Muscle layer of colon (tissue), 2 donors: Measurements from ENCODE around the gene LITAFD.

ENCODE experiments used
- H3K27ac ChIP-seq: one replicate; pipeline ENCODE4 v1.7.0; 2013; ENCODE audit warnings: low read depth, mild to moderate bottlenecking, low read length, moderate library complexity
- H3K27me3 ChIP-seq, 2 donors: one replicate each; pipeline ENCODE4 v1.7.0; 2013; ENCODE audit warnings: low read length in 2 of 2, mild to moderate bottlenecking in 2 of 2; ENCODE audit not compliant: insufficient read depth in 2 of 2, control insufficient read depth in 1 of 2
- H3K36me3 ChIP-seq: one replicate; pipeline ENCODE4 v1.7.0; 2013; ENCODE audit warnings: mild to moderate bottlenecking, low read length; ENCODE audit not compliant: insufficient read depth
- H3K4me1 ChIP-seq: one replicate; pipeline ENCODE4 v1.7.0; 2013; ENCODE audit warnings: mild to moderate bottlenecking, low read length; ENCODE audit not compliant: insufficient read depth
- H3K4me3 ChIP-seq, 2 donors: one replicate each; pipeline ENCODE4 v1.7.0; 2013; ENCODE audit warnings: low read length in 2 of 2, low read depth in 1 of 2, mild to moderate bottlenecking in 1 of 2, moderate library complexity in 1 of 2
- H3K9ac ChIP-seq: one replicate; pipeline ENCODE4 v1.7.0; 2013; ENCODE audit warnings: low read length
- H3K9me3 ChIP-seq: one replicate; pipeline ENCODE4 v1.7.0; 2013; ENCODE audit warnings: mild to moderate bottlenecking, low read length
- donor health status: abdominal sarcoma.
- donor health status: Adenocarcinoma of cecum.

LITAFD gene

GRCh38 chr16:8934601-8935000 lies 52.5 kb downstream of the LITAFD start:
- H3K27ac ChIP-seq, result no peak overlapping the region
- H3K4me1 ChIP-seq, result peaks cover 33% of the 10 kb centered on the region
- no peak overlapping the region for H3K9ac ChIP-seq
- H3K36me3 ChIP-seq, result peaks cover 4% of the 10 kb centered on the region
- no peaks in the 10 kb centered on the region for H3K27me3 ChIP-seq
- H3K4me3 ChIP-seq, result no peak overlapping the region
- no peaks in the 10 kb centered on the region for H3K9me3 ChIP-seq
